Activated CD8-positive, alpha-beta T cell treated with anti-CD3 and anti-CD28 coated beads for 36 hours (primary cell): ENCODE measurements around the gene ITGB5. TPM values are rescaled to one million over a fixed set of nuclear protein-coding genes. Genes with fewer than 3 reads are reported as not detected.

Source experiments
- ATAC-seq: fragments of 200-7000 bp; cut with Tn5 transposase; one replicate; pipeline ENCODE4 v1.10.0; 2021; ENCODE audit warnings: mild to moderate bottlenecking, moderate library complexity
- CTCF ChIA-PET: fragments of 350-600 bp; sonication (Branson Sonifier 250); formaldehyde crosslinking; loops from one replicate; lab custom pipeline; 2021; ENCODE audit warnings: antibody characterized with exemption; lab: Charles Lee
- POLR2A ChIA-PET: fragments of 350-600 bp; sonication (Branson Sonifier 250); formaldehyde crosslinking; loops from one replicate; lab custom pipeline; 2021; ENCODE audit warnings: antibody characterized with exemption; lab: Charles Lee
- DNase-seq: peaks from one replicate; pipeline ENCODE4 v3.0.0-alpha.2; 2020
- H3K27ac Mint-ChIP-seq: one replicate; pipeline ENCODE4 v1.8.0; 2021; ENCODE audit warnings: mild to moderate bottlenecking, mixed read lengths
- H3K27me3 Mint-ChIP-seq: one replicate; pipeline ENCODE4 v1.8.0; 2021; ENCODE audit warnings: mixed read lengths
- H3K36me3 Mint-ChIP-seq: one replicate; pipeline ENCODE4 v1.8.0; 2021; ENCODE audit warnings: low read depth, mixed read lengths
- H3K4me1 Mint-ChIP-seq: one replicate; pipeline ENCODE4 v1.8.0; 2021; ENCODE audit warnings: low read depth, mixed read lengths
- H3K4me3 Mint-ChIP-seq: one replicate; pipeline ENCODE4 v1.8.0; 2021; ENCODE audit warnings: mild to moderate bottlenecking, moderate library complexity, mixed read lengths
- H3K9me3 Mint-ChIP-seq: one replicate; pipeline ENCODE4 v1.8.0; 2021; ENCODE audit warnings: mixed read lengths
- intact Hi-C: fragments of 100-400 bp; cut with micrococcal nuclease; formaldehyde crosslinking; loops from one replicate; pipeline ENCODE4 v1.10.0; 2022
- total RNA-seq, 2 experiments: library from RNA; stranded (reverse); gene quantifications; one replicate each; pipeline ENCODE4 v1.2.3, GENCODE V29; 2021
- TF ChIP-seq, protein P1 (sequence below): fragments of 200-600 bp; IDR thresholded peaks from one replicate; pipeline ENCODE4 v1.8.0; 2022; ENCODE audit warnings: antibody characterized with exemption, mild to moderate bottlenecking

The ITGB5 gene
- total RNA-seq = 1 to 10 TPM in 1 of 2 experiments, under 1 TPM in 1; 0.41 to 1.1 TPM

GRCh38 chr3:124887177-124887931, at the start of gene ITGB5:
Gene ITGB5 (minus strand): TSS chr3:124887365. CDS start chr3:124887000, 365 bp downstream.
- no peak within 1 kb of the TSS for H3K27ac Mint-ChIP-seq
- ChIA-PET POLR2A (interaction anchor here (1.8 kb wide), 1 partner anchor 14 kb away, joined by 7 read pairs; no protein-coding TSS in a partner anchor), CTCF (interaction anchor here (1.6 kb wide), 1 partner anchor 127 kb away, joined by 3 read pairs; no protein-coding TSS in a partner anchor)
- ATAC-seq = peak; percentile 83
- TF ChIP-seq, protein P1, sequence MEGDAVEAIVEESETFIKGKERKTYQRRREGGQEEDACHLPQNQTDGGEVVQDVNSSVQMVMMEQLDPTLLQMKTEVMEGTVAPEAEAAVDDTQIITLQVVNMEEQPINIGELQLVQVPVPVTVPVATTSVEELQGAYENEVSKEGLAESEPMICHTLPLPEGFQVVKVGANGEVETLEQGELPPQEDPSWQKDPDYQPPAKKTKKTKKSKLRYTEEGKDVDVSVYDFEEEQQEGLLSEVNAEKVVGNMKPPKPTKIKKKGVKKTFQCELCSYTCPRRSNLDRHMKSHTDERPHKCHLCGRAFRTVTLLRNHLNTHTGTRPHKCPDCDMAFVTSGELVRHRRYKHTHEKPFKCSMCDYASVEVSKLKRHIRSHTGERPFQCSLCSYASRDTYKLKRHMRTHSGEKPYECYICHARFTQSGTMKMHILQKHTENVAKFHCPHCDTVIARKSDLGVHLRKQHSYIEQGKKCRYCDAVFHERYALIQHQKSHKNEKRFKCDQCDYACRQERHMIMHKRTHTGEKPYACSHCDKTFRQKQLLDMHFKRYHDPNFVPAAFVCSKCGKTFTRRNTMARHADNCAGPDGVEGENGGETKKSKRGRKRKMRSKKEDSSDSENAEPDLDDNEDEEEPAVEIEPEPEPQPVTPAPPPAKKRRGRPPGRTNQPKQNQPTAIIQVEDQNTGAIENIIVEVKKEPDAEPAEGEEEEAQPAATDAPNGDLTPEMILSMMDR = no peak
- H3K36me3 Mint-ChIP-seq = no peaks in the 10 kb centered on the region
- H3K4me3 Mint-ChIP-seq = peak within 1 kb of the TSS; percentile 55
- DNase-seq = peak; percentile 57
- peaks cover 41% of the 10 kb centered on the region for H3K27me3 Mint-ChIP-seq
- no peaks in the 10 kb centered on the region for H3K9me3 Mint-ChIP-seq
- H3K4me1 Mint-ChIP-seq = peaks cover 7% of the 10 kb centered on the region
- intact Hi-C loops = no loop called here

GRCh38 chr3:124935794-124936542, 48.8 kb upstream of the ITGB5 start:
- no peak overlapping the region for H3K27ac Mint-ChIP-seq
- H3K27me3 Mint-ChIP-seq = peaks cover 11% of the 10 kb centered on the region
- TF ChIP-seq, protein P1 = no peak
- no peaks in the 10 kb centered on the region for H3K4me1 Mint-ChIP-seq
- intact Hi-C loops = no loop called here
- no peak for DNase-seq
- ChIA-PET POLR2A (no interaction called here), CTCF (interaction anchor here (1.2 to 2.8 kb wide), 4 partner anchors 8 to 266 kb away, joined by 3 to 6 read pairs (median 4); no protein-coding TSS in a partner anchor)
- ATAC-seq = no peak
- H3K9me3 Mint-ChIP-seq = no peaks in the 10 kb centered on the region
- no peaks in the 10 kb centered on the region for H3K36me3 Mint-ChIP-seq
- no peak overlapping the region for H3K4me3 Mint-ChIP-seq

- Mint-ChIP-seq H3K4me1 (no peaks in the 10 kb centered on the region), H3K4me3 (no peak overlapping the region), H3K27me3 (peaks cover 11% of the 10 kb centered on the region), H3K9me3 (no peaks in the 10 kb centered on the region), H3K27ac (no peak overlapping the region), H3K36me3 (no peaks in the 10 kb centered on the region)
- DNase-seq (no peak), ATAC-seq (no peak)
- CTCF ChIA-PET = interaction anchor here (2.8 kb wide), 1 partner anchor 11 kb away, joined by 6 read pairs; no protein-coding TSS in a partner anchor
- POLR2A ChIA-PET = no interaction called here
- TF ChIP-seq, protein P1 = no peak
- intact Hi-C loops = no loop called here
Observed at GRCh38 chr3:124935264-124935663, 48.1 kb upstream of the ITGB5 start.

DNA sequence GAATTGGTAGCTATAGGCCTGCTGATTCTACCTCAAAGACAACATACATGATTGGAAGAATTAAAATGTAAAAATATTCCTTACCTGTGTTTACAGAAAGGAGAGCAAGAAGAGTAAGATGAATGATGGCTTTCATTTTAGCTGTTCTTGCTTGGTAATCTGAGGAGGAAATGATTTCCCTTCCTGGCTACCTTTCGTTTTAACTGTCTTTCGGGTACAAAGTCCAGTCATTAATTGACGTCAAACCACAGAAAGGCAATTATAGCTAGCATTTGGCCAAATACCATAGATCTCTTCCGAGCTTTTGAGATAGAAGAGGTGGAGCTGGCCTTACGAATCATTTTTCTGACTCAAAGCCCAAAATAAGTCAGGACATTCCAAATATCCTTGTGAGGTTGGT, 47.4 kb upstream of the ITGB5 start, which contains the start of gene MUC13:
TSS of gene MUC13 (minus strand) at position 175 of the 400 bp plus-strand sequence. CDS start at position 136, 39 bp downstream.
- intact Hi-C loops = no loop called here
- CTCF ChIA-PET = interaction anchor here (1.4 kb wide), 1 partner anchor 9 kb away, joined by 5 read pairs; no protein-coding TSS in a partner anchor

More for the DNA sequence above, 47.4 kb upstream of the ITGB5 start, which contains the start of gene MUC13:
- POLR2A ChIA-PET = interaction anchor here (0.5 to 0.6 kb wide), 2 partner anchors 54 to 83 kb away, joined by 3 read pairs; no protein-coding TSS in a partner anchor
- no peak within 1 kb of the TSS for H3K4me3 Mint-ChIP-seq
- DNase-seq = no peak
- TF ChIP-seq, protein P1 = no peak
- H3K4me1 Mint-ChIP-seq = no peaks in the 10 kb centered on the region
- H3K9me3 Mint-ChIP-seq = no peaks in the 10 kb centered on the region
- H3K36me3 Mint-ChIP-seq = no peaks in the 10 kb centered on the region
- no peak within 1 kb of the TSS for H3K27ac Mint-ChIP-seq
- no peak for ATAC-seq
- H3K27me3 Mint-ChIP-seq = peaks cover 13% of the 10 kb centered on the region
